Activated T-cell treated with anti-CD3 and anti-CD28 coated beads, Interleukin-2, amount 50 U/mL, for 4 hours (primary cell): ENCODE measurements around the gene PEX7. TPM values are rescaled to one million over a fixed set of nuclear protein-coding genes. Genes with fewer than 3 reads are reported as not detected.
"Not testable (repeated sequence)": the region's sequence is repeated elsewhere in the genome, so short reads cannot be mapped to it uniquely, and the experiment has no call there.

ENCODE experiments used
- ATAC-seq, 2 donors: fragments of 200-7000 bp; cut with Tn5 transposase; one replicate each; pipeline ENCODE4 v1.10.0; 2021
- DNase-seq: peaks from one replicate; pipeline ENCODE4 v3.0.0-alpha.2; 2020
- H3K27me3 Mint-ChIP-seq: one replicate; pipeline ENCODE4 v1.8.0; 2021; ENCODE audit warnings: low read depth, mixed read lengths
- H3K36me3 Mint-ChIP-seq: one replicate; pipeline ENCODE4 v1.8.0; 2022; ENCODE audit warnings: mixed read lengths; ENCODE audit not compliant: insufficient read depth
- H3K4me1 Mint-ChIP-seq: one replicate; pipeline ENCODE4 v1.8.0; 2021; ENCODE audit warnings: low read depth, mixed read lengths
- H3K4me3 Mint-ChIP-seq: one replicate; pipeline ENCODE4 v1.8.0; 2021; ENCODE audit warnings: mild to moderate bottlenecking, moderate library complexity, mixed read lengths
- H3K9me3 Mint-ChIP-seq: one replicate; pipeline ENCODE4 v1.8.0; 2021; ENCODE audit warnings: mixed read lengths
- total RNA-seq, 3 donors: library from RNA; stranded (reverse); gene quantifications; one replicate each; pipeline ENCODE4 v1.2.1, GENCODE V29; 2021

PEX7 gene
- total RNA-seq, 3 donors from 2014 or later, result 4.0 to 5.1 (median 4.5) TPM

DNA sequence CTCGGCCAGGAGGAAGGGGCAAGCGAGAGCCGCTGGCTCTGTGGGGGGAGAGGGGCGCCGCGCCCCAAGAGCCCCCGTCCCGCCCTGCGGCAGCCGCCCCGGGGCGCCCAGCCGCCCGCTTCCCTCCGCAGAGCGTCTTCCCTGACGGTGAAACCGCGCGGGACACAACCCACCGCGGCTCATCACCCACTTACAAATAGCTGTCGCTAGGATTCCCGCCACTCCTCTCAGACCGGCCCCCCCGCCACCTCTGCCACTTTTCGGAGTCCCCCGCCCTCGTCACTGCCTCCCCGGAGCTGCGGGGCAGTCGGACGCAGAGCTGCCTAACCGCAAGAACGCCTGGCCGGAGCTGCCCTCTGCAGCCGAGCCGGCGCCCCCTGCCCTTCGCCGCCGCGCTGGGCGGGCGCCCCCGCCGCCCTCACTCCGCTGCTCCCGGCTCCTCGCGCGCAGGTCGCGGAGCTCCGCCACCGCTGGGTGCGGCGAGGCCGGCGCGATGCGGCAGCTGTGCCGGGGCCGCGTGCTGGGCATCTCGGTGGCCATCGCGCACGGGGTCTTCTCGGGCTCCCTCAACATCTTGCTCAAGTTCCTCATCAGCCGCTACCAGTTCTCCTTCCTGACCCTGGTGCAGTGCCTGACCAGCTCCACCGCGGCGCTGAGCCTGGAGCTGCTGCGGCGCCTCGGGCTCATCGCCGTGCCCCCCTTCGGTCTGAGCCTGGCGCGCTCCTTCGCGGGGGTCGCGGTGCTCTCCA, 99.7 kb downstream of the PEX7 start, which contains the start of gene SLC35D3:
TSS of gene SLC35D3 (plus strand) at position 366 of the 749 bp plus-strand sequence. CDS start at position 494, 128 bp downstream.
- H3K4me3 Mint-ChIP-seq, result peak within 1 kb of the TSS; percentile 78
- DNase-seq (no peak), ATAC-seq (peak; percentile 42 to 49)
- peaks cover 1% of the 10 kb centered on the region for H3K36me3 Mint-ChIP-seq
- peaks cover 62% of the 10 kb centered on the region for H3K27me3 Mint-ChIP-seq
- H3K9me3 Mint-ChIP-seq, result no peaks in the 10 kb centered on the region
- peaks cover 29% of the 10 kb centered on the region for H3K4me1 Mint-ChIP-seq

DNA sequence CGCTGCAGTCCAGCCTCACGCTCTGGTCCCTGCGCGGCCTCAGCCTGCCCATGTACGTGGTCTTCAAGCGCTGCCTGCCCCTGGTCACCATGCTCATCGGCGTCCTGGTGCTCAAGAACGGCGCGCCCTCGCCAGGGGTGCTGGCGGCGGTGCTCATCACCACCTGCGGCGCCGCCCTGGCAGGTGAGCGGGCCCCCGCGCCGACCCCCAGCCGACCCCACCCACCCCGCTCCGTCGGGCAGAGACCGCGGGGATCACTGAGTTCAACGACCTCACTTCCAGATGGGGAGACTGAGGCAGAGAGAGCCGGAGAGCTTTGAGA, 100.3 kb downstream of the PEX7 start:
- DNase-seq, result no peak
- H3K4me1 Mint-ChIP-seq, result peaks cover 29% of the 10 kb centered on the region
- H3K36me3 Mint-ChIP-seq, result peaks cover 1% of the 10 kb centered on the region
- H3K9me3 Mint-ChIP-seq, result no peaks in the 10 kb centered on the region
- peak; percentile 9 to 22 for ATAC-seq
- peak overlapping the region; percentile 78 for H3K4me3 Mint-ChIP-seq
- peaks cover 62% of the 10 kb centered on the region for H3K27me3 Mint-ChIP-seq

DNA sequence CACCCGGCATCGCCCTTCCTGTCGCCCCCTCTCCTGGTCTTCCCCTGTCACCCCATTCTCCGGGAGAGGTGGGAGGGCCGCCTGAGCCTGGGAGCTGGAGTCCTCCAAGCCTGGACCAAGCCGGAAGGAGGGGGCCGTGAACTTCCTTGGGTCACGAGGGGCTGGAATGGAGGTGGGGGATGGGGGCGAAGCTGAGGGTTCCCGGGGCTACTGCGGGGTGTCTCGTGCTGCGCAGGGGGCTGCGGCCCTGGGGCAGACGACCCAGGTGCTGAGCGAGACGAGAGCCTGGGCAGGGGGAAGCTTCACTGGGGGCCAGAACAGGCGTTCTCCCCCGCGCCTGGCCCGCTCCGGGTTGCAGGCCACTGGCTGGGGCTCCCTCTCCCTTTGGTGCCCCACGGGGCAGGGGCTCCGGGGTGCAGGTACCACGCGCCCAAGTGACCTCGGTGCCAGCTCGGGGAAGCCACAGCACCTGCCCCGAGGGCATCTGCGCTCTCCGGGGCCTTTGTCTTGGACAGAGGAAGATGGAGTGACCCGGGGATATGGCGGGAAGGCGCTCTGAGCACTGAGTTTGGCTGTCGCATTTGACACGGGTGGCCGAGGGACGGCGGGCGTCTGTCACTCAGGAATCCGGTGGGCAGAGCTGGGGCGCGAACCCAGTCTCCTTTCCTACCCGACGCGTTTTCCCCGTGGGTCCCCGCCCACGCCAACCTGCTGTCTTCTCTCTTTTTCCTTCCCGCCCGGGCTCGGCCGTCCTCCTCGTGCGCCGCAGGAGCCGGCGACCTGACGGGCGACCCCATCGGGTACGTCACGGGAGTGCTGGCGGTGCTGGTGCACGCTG, 100.9 kb downstream of the PEX7 start:
- Mint-ChIP-seq H3K4me1 (peaks cover 29% of the 10 kb centered on the region), H3K9me3 (no peaks in the 10 kb centered on the region), H3K36me3 (peaks cover 1% of the 10 kb centered on the region), H3K27me3 (peaks cover 61% of the 10 kb centered on the region), H3K4me3 (peak overlapping the region; percentile 61)
- DNase-seq (no peak), ATAC-seq (no peak)

DNA sequence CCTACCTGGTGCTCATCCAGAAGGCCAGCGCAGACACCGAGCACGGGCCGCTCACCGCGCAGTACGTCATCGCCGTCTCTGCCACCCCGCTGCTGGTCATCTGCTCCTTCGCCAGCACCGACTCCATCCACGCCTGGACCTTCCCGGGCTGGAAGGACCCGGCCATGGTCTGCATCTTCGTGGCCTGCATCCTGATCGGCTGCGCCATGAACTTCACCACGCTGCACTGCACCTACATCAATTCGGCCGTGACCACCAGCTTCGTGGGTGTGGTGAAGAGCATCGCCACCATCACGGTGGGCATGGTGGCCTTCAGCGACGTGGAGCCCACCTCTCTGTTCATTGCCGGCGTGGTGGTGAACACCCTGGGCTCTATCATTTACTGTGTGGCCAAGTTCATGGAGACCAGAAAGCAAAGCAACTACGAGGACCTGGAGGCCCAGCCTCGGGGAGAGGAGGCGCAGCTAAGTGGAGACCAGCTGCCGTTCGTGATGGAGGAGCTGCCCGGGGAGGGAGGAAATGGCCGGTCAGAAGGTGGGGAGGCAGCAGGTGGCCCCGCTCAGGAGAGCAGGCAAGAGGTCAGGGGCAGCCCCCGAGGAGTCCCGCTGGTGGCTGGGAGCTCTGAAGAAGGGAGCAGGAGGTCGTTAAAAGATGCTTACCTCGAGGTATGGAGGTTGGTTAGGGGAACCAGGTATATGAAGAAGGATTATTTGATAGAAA, 101.7 kb downstream of the PEX7 start:
- H3K4me1 Mint-ChIP-seq, result peaks cover 29% of the 10 kb centered on the region
- H3K4me3 Mint-ChIP-seq, result peak overlapping the region; percentile 61
- ATAC-seq (no peak), DNase-seq (no peak)
- H3K27me3 Mint-ChIP-seq, result peaks cover 53% of the 10 kb centered on the region
- no peaks in the 10 kb centered on the region for H3K36me3 Mint-ChIP-seq
- no peaks in the 10 kb centered on the region for H3K9me3 Mint-ChIP-seq

DNA sequence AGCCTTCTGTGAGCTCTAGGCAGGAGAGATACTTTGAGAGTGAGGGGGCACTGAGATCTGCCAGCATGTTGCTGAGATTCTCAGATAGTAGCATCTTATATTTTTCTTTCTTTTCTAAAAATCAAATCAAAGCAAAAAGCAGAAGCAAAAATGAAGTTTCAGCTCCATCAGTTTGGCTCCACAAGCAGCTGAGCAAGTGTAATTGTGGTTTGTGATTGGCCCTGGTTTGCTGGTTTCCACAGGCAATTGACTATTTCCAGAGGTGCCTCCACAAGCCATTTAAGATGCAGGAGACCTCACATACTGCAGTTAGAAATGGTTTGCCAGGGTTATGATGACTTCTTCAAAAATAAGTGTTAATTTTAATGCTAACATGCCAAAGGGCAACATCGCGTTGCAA, 104.0 kb downstream of the PEX7 start:
- Mint-ChIP-seq H3K36me3 (no peaks in the 10 kb centered on the region), H3K27me3 (peaks cover 44% of the 10 kb centered on the region), H3K4me1 (peaks cover 13% of the 10 kb centered on the region), H3K9me3 (no peaks in the 10 kb centered on the region), H3K4me3 (no peak overlapping the region)
- DNase-seq (no peak), ATAC-seq (no peak)

DNA sequence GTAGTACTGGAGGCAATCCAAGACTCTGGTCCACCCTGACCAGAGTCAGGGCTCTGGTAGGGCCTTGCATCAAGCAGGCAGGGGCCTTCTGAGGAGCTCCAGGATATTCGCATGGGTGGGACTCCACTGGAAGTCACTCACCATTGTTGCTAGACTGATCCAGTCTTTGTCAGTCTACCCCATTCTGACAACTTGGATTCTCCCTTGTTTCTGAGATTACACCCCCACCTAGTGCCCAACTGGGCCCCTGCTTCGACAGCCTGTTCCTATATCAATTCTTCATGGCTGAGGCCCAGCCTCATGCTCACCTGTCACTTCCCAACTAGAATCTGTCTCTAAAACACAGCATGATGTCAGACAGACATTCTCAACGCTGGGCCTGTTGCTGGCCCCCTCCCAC, 104.9 kb downstream of the PEX7 start:
- Mint-ChIP-seq H3K9me3 (no peaks in the 10 kb centered on the region), H3K4me1 (peaks cover 11% of the 10 kb centered on the region), H3K4me3 (no peak overlapping the region), H3K36me3 (no peaks in the 10 kb centered on the region), H3K27me3 (peaks cover 48% of the 10 kb centered on the region)
- DNase-seq, result no peak
- no peak for ATAC-seq

DNA sequence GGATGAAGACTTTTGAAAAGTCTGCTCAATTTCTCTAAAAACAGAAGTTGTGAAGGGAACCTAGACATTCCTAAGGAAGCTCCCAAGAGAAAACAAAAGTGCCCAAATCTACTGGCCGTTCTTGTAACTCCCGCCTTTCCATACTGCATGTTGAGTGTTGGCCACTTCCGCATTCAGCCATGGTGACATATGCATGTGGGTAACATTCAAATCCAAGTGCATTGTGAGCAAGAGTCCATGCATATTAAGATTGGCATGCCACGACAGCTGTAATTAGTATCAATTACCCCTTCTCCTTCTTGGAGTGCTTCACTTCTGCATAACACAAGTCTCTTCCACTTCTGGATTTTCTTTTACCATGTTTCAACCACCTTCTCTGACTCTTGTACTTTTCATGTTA, 108.1 kb downstream of the PEX7 start:
- Mint-ChIP-seq H3K36me3 (no peaks in the 10 kb centered on the region), H3K4me1 (no peaks in the 10 kb centered on the region), H3K4me3 (no peak overlapping the region), H3K9me3 (no peaks in the 10 kb centered on the region), H3K27me3 (peaks cover 45% of the 10 kb centered on the region)
- ATAC-seq (no peak), DNase-seq (no peak)

DNA sequence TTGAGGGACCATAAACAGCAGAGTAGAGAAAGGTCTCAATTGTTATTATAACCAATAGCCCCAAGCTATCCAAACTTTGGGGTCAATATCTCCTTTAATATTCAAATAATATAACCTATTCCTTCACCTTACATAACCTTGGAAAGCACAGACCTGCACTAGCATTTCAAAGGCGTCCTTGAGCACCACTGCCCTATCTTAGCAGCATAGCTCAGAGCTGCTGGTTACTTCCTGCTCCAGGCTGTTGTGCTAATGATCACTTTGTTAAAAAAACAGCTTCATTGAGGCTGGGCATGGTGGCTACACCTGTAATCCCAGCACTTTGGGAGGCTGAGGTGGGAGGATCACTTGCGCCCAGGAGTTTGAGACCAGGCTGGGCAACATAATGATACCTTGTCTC, 110.2 kb downstream of the PEX7 start:
- no peaks in the 10 kb centered on the region for H3K4me1 Mint-ChIP-seq
- H3K27me3 Mint-ChIP-seq, result peaks cover 45% of the 10 kb centered on the region
- H3K4me3 Mint-ChIP-seq, result no peak overlapping the region
- DNase-seq, result no peak
- H3K9me3 Mint-ChIP-seq, result no peaks in the 10 kb centered on the region
- no peak for ATAC-seq
- no peaks in the 10 kb centered on the region for H3K36me3 Mint-ChIP-seq

DNA sequence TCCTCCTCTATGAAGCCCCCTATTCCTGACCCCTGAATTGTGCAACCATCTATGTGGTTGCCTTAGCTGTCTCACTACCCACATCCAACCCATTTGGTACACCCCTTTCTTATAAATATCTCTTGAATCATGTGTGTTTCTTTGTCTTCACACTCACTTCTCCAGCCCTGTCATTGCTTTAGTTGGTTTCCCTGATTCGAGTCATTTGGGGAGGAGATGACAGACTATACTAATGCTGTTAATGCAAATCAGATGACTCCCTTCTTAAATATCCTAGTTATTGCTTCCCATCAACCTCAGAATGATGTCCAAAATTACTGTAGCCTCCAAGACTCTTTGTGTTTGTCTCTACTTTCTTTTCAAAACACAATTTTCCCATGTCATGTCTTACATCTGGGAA, 122.7 kb downstream of the PEX7 start:
- no peak overlapping the region for H3K4me3 Mint-ChIP-seq
- DNase-seq (no peak), ATAC-seq (peak; percentile 55 to 62)
- no peaks in the 10 kb centered on the region for H3K36me3 Mint-ChIP-seq
- H3K4me1 Mint-ChIP-seq, result no peaks in the 10 kb centered on the region
- peaks cover 11% of the 10 kb centered on the region for H3K27me3 Mint-ChIP-seq
- peaks cover 12% of the 10 kb centered on the region for H3K9me3 Mint-ChIP-seq

DNA sequence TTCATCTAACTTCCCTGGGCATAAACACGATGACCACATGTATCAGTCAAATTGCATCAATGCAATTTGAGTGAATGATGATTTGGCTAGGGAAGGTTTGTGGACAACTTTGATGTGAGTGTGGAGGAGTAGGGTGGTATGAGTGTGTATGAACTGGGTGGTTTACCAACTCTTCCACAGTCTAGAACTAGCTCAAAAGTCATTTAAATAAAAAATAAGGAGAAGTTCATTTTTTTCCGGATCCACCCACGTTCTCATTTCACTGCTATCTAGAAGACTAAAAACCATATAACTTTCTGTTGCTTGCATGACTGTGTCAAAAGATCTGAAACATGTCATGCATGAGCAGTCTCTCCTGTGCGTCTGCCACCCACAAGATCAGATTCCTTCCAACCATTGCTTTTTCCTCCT, 123.3 kb downstream of the PEX7 start:
- Mint-ChIP-seq H3K4me1 (no peaks in the 10 kb centered on the region), H3K4me3 (no peak overlapping the region), H3K9me3 (peaks cover 12% of the 10 kb centered on the region), H3K27me3 (peaks cover 11% of the 10 kb centered on the region), H3K36me3 (no peaks in the 10 kb centered on the region)
- DNase-seq, result no peak
- peak; percentile 67 to 82 for ATAC-seq

DNA sequence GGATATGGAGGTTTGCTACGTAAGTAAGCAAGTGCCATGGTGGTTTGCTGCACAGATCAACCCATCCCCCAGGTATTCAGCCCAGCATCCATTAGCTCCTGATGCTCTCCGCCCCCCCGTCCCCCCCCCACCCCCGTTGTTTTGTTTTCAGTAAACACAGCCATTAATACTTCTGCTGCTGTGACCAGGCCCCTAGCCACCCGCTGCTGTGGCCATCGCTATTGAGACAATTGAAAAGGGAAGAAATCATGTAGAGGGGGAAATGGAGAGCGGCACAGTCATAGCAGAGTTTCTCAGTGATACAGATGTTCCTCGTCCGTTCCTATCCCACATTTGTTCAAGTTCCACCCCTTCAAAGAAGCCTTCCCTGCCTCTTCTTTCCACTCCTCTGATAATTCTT, 124.6 kb downstream of the PEX7 start:
- H3K4me1 Mint-ChIP-seq, result no peaks in the 10 kb centered on the region
- peaks cover 11% of the 10 kb centered on the region for H3K27me3 Mint-ChIP-seq
- H3K9me3 Mint-ChIP-seq, result peaks cover 3% of the 10 kb centered on the region
- no peaks in the 10 kb centered on the region for H3K36me3 Mint-ChIP-seq
- ATAC-seq, result no peak
- no peak for DNase-seq
- no peak overlapping the region for H3K4me3 Mint-ChIP-seq

DNA sequence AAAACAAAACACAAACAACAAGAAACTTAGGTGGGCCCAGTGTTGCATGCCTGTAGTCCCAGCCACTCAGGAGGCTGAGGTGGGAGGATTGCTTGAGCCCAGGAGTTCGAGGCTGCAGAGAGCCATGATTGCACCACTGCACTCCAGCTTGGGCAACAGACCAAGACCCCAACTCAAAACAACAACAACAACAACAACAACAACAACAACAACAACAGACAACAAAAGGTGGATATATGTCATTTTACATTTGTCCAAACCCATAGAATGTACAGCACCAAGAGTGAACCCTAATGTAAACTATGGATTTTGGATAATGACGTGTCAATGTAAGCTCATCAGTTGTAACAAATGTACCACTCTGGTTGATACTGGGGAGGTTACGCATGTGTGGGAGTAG, 127.6 kb downstream of the PEX7 start:
- not testable (repeated sequence) for H3K9me3 Mint-ChIP-seq, H3K27me3 Mint-ChIP-seq, ATAC-seq, DNase-seq, H3K36me3 Mint-ChIP-seq, H3K4me1 Mint-ChIP-seq, H3K4me3 Mint-ChIP-seq

DNA sequence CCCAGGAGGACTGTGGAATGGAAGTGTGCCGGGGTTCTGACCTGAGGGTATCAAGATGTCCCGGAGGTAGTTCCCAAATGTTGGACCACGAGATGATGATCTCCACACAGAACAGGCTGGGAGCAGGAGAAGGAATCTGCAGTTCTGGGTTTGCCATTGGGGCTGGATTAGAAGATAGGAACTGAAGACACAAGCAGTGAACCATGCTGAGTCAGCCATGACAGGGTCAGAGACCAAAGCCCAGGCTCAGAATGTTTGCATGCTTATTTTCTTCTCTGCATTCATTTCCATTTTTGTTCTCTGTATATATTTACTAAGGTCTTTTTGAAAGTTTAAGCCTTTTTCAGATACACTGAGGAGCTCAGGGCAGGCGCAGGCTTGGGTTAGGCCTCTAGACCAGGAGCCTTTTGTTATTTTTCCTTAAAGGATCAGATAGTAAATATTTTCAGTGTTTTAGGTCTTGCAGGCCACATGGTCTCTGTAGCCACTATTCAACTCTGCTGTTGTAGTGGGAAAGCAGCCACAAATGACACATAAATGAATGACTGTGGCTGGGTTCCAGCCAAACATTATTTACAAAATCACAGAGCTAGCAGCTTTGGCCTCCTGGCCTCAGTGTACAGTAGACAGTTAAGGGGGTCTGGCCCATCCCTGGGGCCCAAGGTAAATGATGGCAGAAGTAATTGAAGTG, 128.2 kb downstream of the PEX7 start:
- no peak overlapping the region for H3K4me3 Mint-ChIP-seq
- DNase-seq (no peak), ATAC-seq (no peak)
- H3K36me3 Mint-ChIP-seq, result no peaks in the 10 kb centered on the region
- H3K27me3 Mint-ChIP-seq, result peaks cover 5% of the 10 kb centered on the region
- no peaks in the 10 kb centered on the region for H3K4me1 Mint-ChIP-seq
- H3K9me3 Mint-ChIP-seq, result peaks cover 3% of the 10 kb centered on the region

DNA sequence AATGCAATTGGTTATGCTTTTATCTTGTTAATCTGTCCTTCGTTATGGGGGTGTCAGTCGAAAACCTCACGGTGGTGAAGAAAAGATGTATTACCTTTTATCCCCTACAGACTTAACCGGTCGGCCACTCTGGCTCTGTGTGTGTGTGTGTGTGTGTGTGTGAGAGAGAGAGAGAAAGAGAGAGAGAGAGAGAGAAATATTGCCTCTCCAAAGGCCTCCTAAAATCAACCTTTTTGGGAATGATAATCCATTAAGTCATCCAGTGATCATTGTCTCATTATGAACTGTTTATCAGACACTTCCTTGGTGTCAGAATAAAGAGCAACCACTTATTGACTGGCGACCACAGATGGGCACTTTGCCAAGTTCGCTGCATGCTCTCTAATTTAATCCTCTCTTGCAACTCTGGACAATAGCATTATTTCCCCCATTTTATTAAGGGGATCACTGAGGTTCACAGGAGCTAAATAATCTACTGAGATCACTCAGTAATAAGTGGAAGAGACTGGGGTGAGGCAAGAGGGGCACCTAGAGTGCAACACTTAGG, 130.4 kb downstream of the PEX7 start:
- Mint-ChIP-seq H3K27me3 (peaks cover 5% of the 10 kb centered on the region), H3K36me3 (no peaks in the 10 kb centered on the region), H3K4me1 (peaks cover 7% of the 10 kb centered on the region), H3K4me3 (no peak overlapping the region), H3K9me3 (peaks cover 3% of the 10 kb centered on the region)
- ATAC-seq (no peak), DNase-seq (no peak)
